Aorta (tissue), 5 donors: ENCODE results near the gene FADS6. TPM values are rescaled to one million over a fixed set of nuclear protein-coding genes. Genes with fewer than 3 reads are reported as not detected.
"Not testable (repeated sequence)": the region's sequence is repeated elsewhere in the genome, so short reads cannot be mapped to it uniquely, and the experiment has no call there.

Source experiments
- ATAC-seq: fragments of 200-7000 bp; cut with Tn5 transposase; one replicate; pipeline ENCODE4 v1.9.1; 2022; ENCODE audit warnings: moderate library complexity; ENCODE audit not compliant: low FRiP score
- DNase-seq, 2 donors: peaks; one replicate each; pipeline ENCODE4 v3.0.0-alpha.2; 2020
- H3K27ac ChIP-seq, 2 donors: one replicate each; pipeline ENCODE4 v1.5.1; 2013; ENCODE audit warnings: low read length in 2 of 2, mild to moderate bottlenecking in 2 of 2, moderate library complexity in 2 of 2, control low read depth in 1 of 2, inconsistent platforms in 1 of 2, low read depth in 1 of 2
- H3K27me3 ChIP-seq, 2 donors: one replicate each; pipeline ENCODE4 v1.6.1; 2013; ENCODE audit warnings: control low read depth in 1 of 2, low read length in 1 of 2, mild to moderate bottlenecking in 1 of 2, moderate library complexity in 1 of 2; ENCODE audit not compliant: insufficient read depth in 2 of 2, control insufficient read depth in 1 of 2
- H3K36me3 ChIP-seq, 2 donors: one replicate each; pipeline ENCODE4 v1.6.1; 2013; ENCODE audit warnings: control low read depth in 1 of 2, low read length in 1 of 2, mild to moderate bottlenecking in 1 of 2; ENCODE audit not compliant: insufficient read depth in 2 of 2, control insufficient read depth in 1 of 2
- H3K4me1 ChIP-seq, 2 donors: one replicate each; pipeline ENCODE4 v1.6.1; 2013; ENCODE audit warnings: low read length in 2 of 2, control low read depth in 1 of 2, mild to moderate bottlenecking in 1 of 2, moderate library complexity in 1 of 2; ENCODE audit not compliant: insufficient read depth in 2 of 2, control insufficient read depth in 1 of 2
- H3K4me3 ChIP-seq, 2 donors: one replicate each; pipeline ENCODE4 v1.5.1; 2013; ENCODE audit warnings: low read length in 2 of 2, control low read depth in 1 of 2, mild to moderate bottlenecking in 1 of 2
- H3K9me3 ChIP-seq: one replicate; pipeline ENCODE4 v1.6.1; 2013; ENCODE audit warnings: mild to moderate bottlenecking, low read length; ENCODE audit not compliant: control insufficient read depth
- WGBS, 2 donors: extraction: QIAGEN DNeasy Blood & Tissue Kit; methylation state at CpG; one replicate each; pipeline ENCODE4 v1.1.7; 2013; 5-methylcytosine and 5-hydroxymethylcytosine counted together
- intact Hi-C, 2 donors: fragments of 100-400 bp; cut with DNase I; formaldehyde crosslinking; loops; one replicate each; pipeline versions ENCODE4 v1.14.2 to v1.15.0; 2022
- polyA plus RNA-seq, 2 donors: library from polyadenylated mRNA; stranded (reverse); fragments of 200-250 nt; gene quantifications; one replicate each; pipeline ENCODE4 v1.2.3, GENCODE V29; 2013
- total RNA-seq, 2 donors: library from RNA; stranded (reverse); fragmentation: NEBNext Ultra II Directional; extraction: Animal tissue kit (Norgen Biotek cat#: 25700); gene quantifications; one replicate each; pipeline ENCODE4 v1.2.1, GENCODE V29; 2021
- donor health status: healthy with polysubstance abuse.
- donor health status: Bipolar disorder and iron deficiency.
- donor health status: DM: no; HTN: no; CAD: no.
- donor health status: DM: no; HTN: no; CAD: no.
- donor health status: DM: yes; HTN: yes; CAD: no.

Gene FADS6
- total and polyA plus RNA-seq, 4 donors: 4.1 TPM; not detected in 3

DNA sequence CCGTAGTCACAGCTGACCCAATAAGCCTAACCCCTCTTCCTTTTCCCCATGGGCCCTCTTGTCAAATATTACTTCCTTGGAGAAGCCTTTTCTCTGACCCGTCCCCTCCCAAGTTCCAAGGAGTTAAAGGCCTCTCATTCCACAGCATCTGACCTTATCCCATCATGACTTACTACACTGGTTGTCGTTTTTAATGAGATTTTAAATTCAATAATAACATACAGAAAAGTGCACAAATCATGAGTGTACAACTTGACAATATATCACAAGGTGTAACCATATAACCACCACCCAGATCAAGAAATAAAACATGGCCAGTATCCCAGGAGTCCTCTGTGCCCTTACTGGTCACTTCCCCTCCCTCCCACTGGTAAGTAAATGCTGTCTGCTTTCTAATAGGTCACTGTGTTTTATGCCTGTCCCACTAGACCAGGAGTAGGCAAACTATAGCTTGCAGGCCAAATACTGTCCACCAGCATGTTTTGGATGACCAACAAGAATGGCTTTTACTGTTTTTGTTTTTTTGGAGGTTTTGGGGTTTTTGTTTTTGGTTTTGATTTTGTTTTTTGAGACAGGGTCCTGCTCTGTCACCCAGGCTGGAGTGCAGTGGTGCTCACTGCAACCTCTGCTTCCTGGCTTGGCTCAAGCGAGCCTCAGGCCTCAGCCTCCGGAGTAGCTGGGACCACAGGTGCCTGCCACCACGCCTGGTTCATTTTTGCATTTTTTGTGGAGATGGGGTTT is 19.4 kb downstream of the FADS6 start:
- WGBS, 2 donors: 59 to 61% methylated on average over 6 of the region's 6 CpGs
- Histone ChIP-seq H3K4me3 (peak overlapping the region; percentile 45), H3K27me3 (no peaks in the 10 kb centered on the region), H3K9me3 (no peaks in the 10 kb centered on the region), H3K36me3 (no peaks in the 10 kb centered on the region), H3K27ac (no peak overlapping the region), H3K4me1 (peaks cover 0 to 2% of the 10 kb centered on the region in 2 donors)
- intact Hi-C loops: no loop called here
- DNase-seq: no peak
- no peak for ATAC-seq

DNA sequence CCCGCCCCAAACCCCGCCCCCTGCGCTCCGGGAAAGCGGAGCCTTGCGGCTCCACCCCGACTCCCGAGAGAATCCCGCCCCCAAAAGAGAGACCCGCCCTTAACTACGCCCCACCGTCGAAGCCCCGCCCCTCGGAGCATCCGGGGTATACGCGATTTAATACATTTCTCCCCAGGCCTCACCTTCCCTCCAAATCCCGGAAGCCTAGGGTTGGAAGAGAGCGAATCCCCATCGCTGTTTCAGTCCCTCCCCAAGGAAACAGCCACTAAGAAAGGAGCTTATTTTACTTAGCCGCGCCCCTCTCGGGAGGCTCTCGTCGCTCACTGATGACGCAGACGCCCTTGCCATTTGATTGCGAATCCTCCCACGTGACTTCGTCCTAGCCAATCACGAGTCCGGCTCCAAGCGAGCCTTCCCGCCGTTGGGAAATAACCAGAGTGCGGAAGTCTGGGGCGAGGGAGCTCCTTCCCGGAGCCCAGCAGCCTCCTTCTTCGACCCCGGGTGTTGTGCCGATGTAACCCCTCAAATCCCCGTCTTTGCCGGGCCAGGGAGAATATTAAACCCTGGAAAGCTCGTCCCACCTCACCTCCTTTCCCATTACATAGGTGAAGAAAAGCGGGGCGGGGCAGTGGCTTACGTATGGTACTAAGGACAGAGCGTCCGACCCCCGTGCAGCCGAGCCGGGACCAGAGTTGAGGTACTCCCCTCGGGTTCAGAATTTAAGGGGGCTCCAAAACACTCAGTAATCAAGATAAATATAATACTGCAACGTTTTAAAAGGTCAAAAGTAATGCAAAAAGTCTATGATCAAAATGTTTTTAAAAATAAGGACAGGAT is 20.2 kb downstream of the FADS6 start:
- ATAC-seq (peak; percentile 98), DNase-seq (peak; percentile 100)
- H3K4me1 ChIP-seq: peaks cover 0 to 2% of the 10 kb centered on the region in 2 donors
- 0% methylated on average over 55 of the region's 55 CpGs for WGBS, 2 donors
- H3K27ac ChIP-seq: peak overlapping the region in 1 of 2 donors; percentile 77
- H3K36me3 ChIP-seq: no peaks in the 10 kb centered on the region
- H3K27me3 ChIP-seq: no peaks in the 10 kb centered on the region
- peak overlapping the region; percentile 45 for H3K4me3 ChIP-seq
- intact Hi-C loops: no loop called here
- no peaks in the 10 kb centered on the region for H3K9me3 ChIP-seq

DNA sequence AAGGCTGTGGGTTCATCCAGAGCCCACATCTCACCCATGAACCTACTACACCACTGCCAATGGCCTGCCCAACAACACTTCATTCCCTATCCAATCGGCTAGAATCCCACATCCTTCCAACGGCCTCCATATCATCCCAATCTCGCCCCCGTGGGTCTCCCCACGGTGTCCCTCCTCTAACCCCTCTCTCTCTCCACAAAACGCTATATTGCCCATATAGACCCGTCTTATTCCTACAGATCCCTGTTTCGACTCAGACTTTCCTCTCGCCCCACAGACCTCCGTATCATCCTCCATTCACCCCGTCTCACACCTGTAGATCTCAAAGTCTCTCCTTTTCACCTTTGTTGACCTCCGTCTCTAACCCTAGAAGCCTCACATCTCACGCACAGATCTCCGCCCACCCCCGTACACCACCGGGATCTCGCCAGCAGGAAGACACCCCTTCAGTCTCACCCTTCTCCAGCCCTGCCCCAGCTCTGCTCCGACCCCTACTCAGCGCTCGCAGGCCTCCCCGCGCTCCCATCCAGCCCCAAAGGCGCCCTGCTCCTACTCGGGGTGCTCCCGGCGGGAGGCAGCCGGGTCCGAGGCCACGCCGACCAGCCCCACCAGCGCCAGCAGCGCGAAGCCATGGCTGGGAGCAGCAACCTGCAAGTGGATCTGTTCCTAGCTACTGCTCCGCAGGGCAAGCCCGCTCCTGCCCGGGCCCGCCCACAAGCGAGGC is 21.0 kb downstream of the FADS6 start, which contains the start of gene FDXR:
TSS of gene FDXR (minus strand) at position 682 of the 724 bp plus-strand sequence. CDS start at position 632, 50 bp downstream.
- H3K9me3 ChIP-seq: no peaks in the 10 kb centered on the region
- intact Hi-C loops: no loop called here
- WGBS, 2 donors: 9% methylated on average over 38 of the region's 38 CpGs
- no peaks in the 10 kb centered on the region for H3K27me3 ChIP-seq
- no peak for ATAC-seq
- no peaks in the 10 kb centered on the region for H3K36me3 ChIP-seq
- H3K4me1 ChIP-seq: peaks cover 0 to 2% of the 10 kb centered on the region in 2 donors
- H3K4me3 ChIP-seq: peak within 1 kb of the TSS; percentile 45
- DNase-seq: no peak
- peak within 1 kb of the TSS in 1 of 2 donors; percentile 77 for H3K27ac ChIP-seq

DNA sequence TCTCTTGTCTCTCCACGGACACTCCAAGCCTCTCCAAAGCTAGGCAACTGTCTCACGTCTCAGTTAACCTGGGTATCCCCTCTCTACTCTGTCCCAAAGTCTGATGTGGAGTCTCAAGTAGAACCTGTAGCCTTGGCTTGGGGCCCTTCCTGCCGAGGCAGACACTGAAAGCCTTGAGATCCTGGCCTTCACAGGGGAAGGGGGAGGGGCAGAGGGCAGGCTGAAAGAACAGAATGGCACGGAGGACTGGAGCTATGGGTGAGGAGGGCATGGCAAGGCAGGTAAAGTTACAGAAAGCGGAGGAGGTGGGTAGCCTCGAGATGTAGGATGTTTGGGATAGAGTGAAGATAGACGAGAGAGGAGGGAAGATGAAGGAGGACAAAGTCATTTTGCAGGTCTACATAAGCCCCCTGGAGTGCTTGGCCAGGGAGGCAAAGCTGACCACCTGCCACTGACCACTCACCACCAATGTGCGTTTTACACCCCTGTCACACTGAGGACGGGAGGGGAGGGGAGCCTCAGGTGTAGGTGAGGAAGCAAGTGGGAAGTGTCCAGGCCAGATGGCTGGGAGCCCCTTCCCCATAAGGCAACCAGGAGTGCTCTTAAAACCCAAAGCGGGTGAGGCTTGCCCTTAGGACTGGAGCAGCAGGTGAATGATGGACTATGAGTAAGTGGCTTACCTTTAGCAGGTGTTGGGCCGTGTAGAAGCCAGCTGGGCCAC is 21.9 kb downstream of the FADS6 start:
- ATAC-seq: no peak
- Histone ChIP-seq H3K4me1 (peaks cover 0 to 2% of the 10 kb centered on the region in 2 donors), H3K9me3 (no peaks in the 10 kb centered on the region), H3K36me3 (no peaks in the 10 kb centered on the region), H3K27ac (no peak overlapping the region), H3K27me3 (no peaks in the 10 kb centered on the region), H3K4me3 (no peak overlapping the region)
- intact Hi-C loops: no loop called here
- DNase-seq: no peak
- 85 to 86% methylated on average over 11 of the region's 11 CpGs for WGBS, 2 donors

GRCh38 chr17:74870512-74870911 is 22.9 kb downstream of the FADS6 start:
- Histone ChIP-seq H3K4me1 (peaks cover 0 to 2% of the 10 kb centered on the region in 2 donors), H3K27ac (no peak overlapping the region), H3K4me3 (no peak overlapping the region), H3K9me3 (no peaks in the 10 kb centered on the region), H3K36me3 (no peaks in the 10 kb centered on the region), H3K27me3 (no peaks in the 10 kb centered on the region)
- 79 to 88% methylated on average over 3 of the region's 3 CpGs for WGBS, 2 donors
- intact Hi-C loops: no loop called here
- DNase-seq: no peak
- no peak for ATAC-seq

- not testable (repeated sequence) for ATAC-seq
Observed at GRCh38 chr17:74870028-74870427, 23.4 kb downstream of the FADS6 start.

DNA sequence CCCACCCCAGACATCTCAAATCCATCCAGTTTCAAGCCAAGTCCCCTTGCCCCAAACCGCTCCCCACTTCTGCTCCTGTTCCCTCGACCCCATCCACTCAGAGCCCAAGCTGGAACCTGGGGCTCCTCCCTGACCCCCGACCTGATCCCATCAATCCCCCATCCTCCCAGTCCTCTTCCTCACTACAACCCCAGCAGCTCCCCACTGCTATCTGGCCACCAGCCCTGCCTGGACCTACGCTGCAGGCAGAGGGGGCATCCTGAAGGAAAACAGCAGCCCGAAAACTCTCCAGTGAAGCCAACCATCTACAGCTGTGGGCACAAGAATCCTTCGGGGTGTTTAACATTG is 24.6 kb downstream of the FADS6 start:
- peaks cover 0 to 2% of the 10 kb centered on the region in 2 donors for H3K4me1 ChIP-seq
- no peak overlapping the region for H3K27ac ChIP-seq
- no peak for ATAC-seq
- no peaks in the 10 kb centered on the region for H3K9me3 ChIP-seq
- 89 to 94% methylated on average over 6 of the region's 6 CpGs for WGBS, 2 donors
- no peak for DNase-seq
- H3K27me3 ChIP-seq: no peaks in the 10 kb centered on the region
- intact Hi-C loops: loop anchor here in 1 of 2 donors (5.0 kb wide), 1 partner anchor 92 kb away; the partner anchor contains the start of gene NAT9
- H3K4me3 ChIP-seq: no peak overlapping the region
- no peaks in the 10 kb centered on the region for H3K36me3 ChIP-seq

More at GRCh38 chr17:74870028-74870427, 23.4 kb downstream of the FADS6 start:
- H3K4me3 ChIP-seq, H3K27ac ChIP-seq, H3K4me1 ChIP-seq, intact Hi-C loops, DNase-seq, H3K36me3 ChIP-seq, H3K27me3 ChIP-seq, H3K9me3 ChIP-seq: not testable (repeated sequence)
- 91 to 94% methylated on average over 9 of the region's 9 CpGs for WGBS, 2 donors
